GM23248 (cell line): ENCODE data around the gene FAF2. TPM values are rescaled to one million over a fixed set of nuclear protein-coding genes. Genes with fewer than 3 reads are reported as not detected.

Source experiments
- DNase-seq: peaks from one replicate; pipeline ENCODE4 v3.0.0-alpha.2; 2015
- H2AFZ ChIP-seq: fragments of 200-600 bp; sonication (generic); 2 replicates; pipeline ENCODE4 v1.6.1; 2016; ENCODE audit warnings: antibody characterized with exemption
- H3F3A ChIP-seq: fragments of 200-600 bp; sonication (generic); 2 replicates; pipeline ENCODE4 v1.6.1; 2016; ENCODE audit warnings: mild to moderate bottlenecking, antibody characterized with exemption, mixed run types; ENCODE audit not compliant: insufficient read depth
- H3K27ac ChIP-seq: fragments of 200-600 bp; sonication (generic); 2 replicates; pipeline ENCODE4 v1.5.1; 2016; ENCODE audit warnings: mild to moderate bottlenecking
- H3K27me3 ChIP-seq: fragments of 200-600 bp; sonication (generic); replicated peaks from 2 replicates; pipeline ENCODE4 v1.6.1; 2016; ENCODE audit warnings: mild to moderate bottlenecking; ENCODE audit not compliant: insufficient read depth
- H3K36me3 ChIP-seq: fragments of 200-600 bp; sonication (generic); 2 replicates; pipeline ENCODE4 v1.6.1; 2016; ENCODE audit warnings: low read depth, mild to moderate bottlenecking
- H3K4me1 ChIP-seq: fragments of 200-600 bp; sonication (generic); 2 replicates; pipeline ENCODE4 v1.6.1; 2016; ENCODE audit warnings: mild to moderate bottlenecking; ENCODE audit not compliant: insufficient read depth
- H3K4me2 ChIP-seq: fragments of 200-600 bp; sonication (generic); one replicate; pipeline ENCODE4 v1.6.1; 2016; ENCODE audit warnings: mild to moderate bottlenecking; ENCODE audit not compliant: unreplicated experiment
- H3K4me3 ChIP-seq: fragments of 200-600 bp; sonication (generic); 2 replicates; pipeline ENCODE4 v1.5.1; 2016; ENCODE audit warnings: mild to moderate bottlenecking
- H3K79me2 ChIP-seq: fragments of 200-600 bp; sonication (generic); 2 replicates; pipeline ENCODE4 v1.6.1; 2016; ENCODE audit warnings: mild to moderate bottlenecking; ENCODE audit not compliant: insufficient read depth
- H3K9ac ChIP-seq: fragments of 200-600 bp; sonication (generic); 2 replicates; pipeline ENCODE4 v1.6.1; 2016; ENCODE audit warnings: mild to moderate bottlenecking
- H3K9me2 ChIP-seq: fragments of 200-600 bp; sonication (generic); 2 replicates; pipeline ENCODE4 v1.6.1; 2016; ENCODE audit warnings: mixed run types, mild to moderate bottlenecking, moderate library complexity; ENCODE audit not compliant: insufficient read depth
- H3K9me3 ChIP-seq: fragments of 200-600 bp; sonication (generic); one replicate; pipeline ENCODE4 v1.6.1; 2017; ENCODE audit warnings: low read depth
- H4K20me1 ChIP-seq: fragments of 200-600 bp; sonication (generic); 2 replicates; pipeline ENCODE4 v1.6.0; 2016; ENCODE audit not compliant: insufficient read depth
- EZH2 ChIP-seq: fragments of 200-600 bp; sonication (generic); IDR thresholded peaks from 2 replicates; pipeline ENCODE4 v1.6.1; 2018; ENCODE audit warnings: antibody characterized with exemption, mild to moderate bottlenecking; ENCODE audit not compliant: insufficient read depth, poor library complexity, severe bottlenecking
- EZH2phosphoT487 ChIP-seq: fragments of 200-600 bp; sonication (generic); IDR thresholded peaks from 2 replicates; pipeline ENCODE4 v1.6.1; 2018; ENCODE audit warnings: antibody characterized with exemption, moderate library complexity, mild to moderate bottlenecking, low read depth; ENCODE audit not compliant: insufficient read depth
- WGBS, 2 experiments: methylation state at CpG; one replicate each; pipeline ENCODE4 v1.1.6; 2015 to 2017; ENCODE audit warnings: low lambda C conversion rate in 2 of 2, low coverage in 1 of 2; ENCODE audit errors: missing lambda C conversion rate in 2 of 2; 5-methylcytosine and 5-hydroxymethylcytosine counted together
- in situ Hi-C: fragments of 300-500 bp; cut with MboI; formaldehyde crosslinking; loops from 2 replicates; pipeline ENCODE4 v1.15.0; 2020
- polyA plus RNA-seq: library from polyadenylated mRNA; unstranded; fragments of >200 nt; fragmentation: Nextera tagmentation; extraction: Ambion mirVana; gene quantifications from 2 replicates; pipeline ENCODE4 v1.2.1, GENCODE V29; 2016
- total RNA-seq: library from RNA; depleted of rRNA; stranded (reverse); fragments of >200 nt; shearing (Covaris generic); gene quantifications from 2 replicates; pipeline ENCODE4 v1.2.3, GENCODE V29; 2014

The FAF2 gene
- total and polyA plus RNA-seq, 2 experiments from 2014 or later, result 45.0 to 45.4 TPM

- no peaks in the 10 kb centered on the region for H3K4me1 ChIP-seq
- H3K4me3 ChIP-seq, result no peak overlapping the region
- no peak overlapping the region for H3K4me2 ChIP-seq
- no peak for TF ChIP-seq EZH2phosphoT487
- no peak for TF ChIP-seq EZH2
- H3K27me3 ChIP-seq, result no peaks in the 10 kb centered on the region
- in situ Hi-C loops, result no loop called here
- no peaks in the 10 kb centered on the region for H3K9me3 ChIP-seq
- H3K27ac ChIP-seq, result no peak overlapping the region
- no peaks in the 10 kb centered on the region for H4K20me1 ChIP-seq
- H3K36me3 ChIP-seq, result no peaks in the 10 kb centered on the region
- no peak overlapping the region for H2AFZ ChIP-seq
- H3K79me2 ChIP-seq, result peaks cover 16% of the 10 kb centered on the region
- no peaks in the 10 kb centered on the region for H3K9me2 ChIP-seq
- DNase-seq, result no peak
- H3K9ac ChIP-seq, result no peak overlapping the region
- WGBS, 2 experiments, result 96 to 97% methylated on average over 18 to 26 of the region's 26 CpGs
- H3F3A ChIP-seq, result no peaks in the 10 kb centered on the region
Measured at GRCh38 chr5:176529116-176529740, 81.0 kb downstream of the FAF2 start.

- Histone ChIP-seq H3F3A (peaks cover 1% of the 10 kb centered on the region; the same call in 1 of the 2 replicates), H3K27ac (no peak overlapping the region), H3K4me2 (no peak overlapping the region), H4K20me1 (no peaks in the 10 kb centered on the region), H3K4me1 (no peaks in the 10 kb centered on the region), H3K9me2 (no peaks in the 10 kb centered on the region), H3K79me2 (peaks cover 21% of the 10 kb centered on the region), H2AFZ (no peak overlapping the region), H3K4me3 (no peak overlapping the region), H3K9ac (no peak overlapping the region), H3K27me3 (no peaks in the 10 kb centered on the region), H3K36me3 (no peaks in the 10 kb centered on the region), H3K9me3 (no peaks in the 10 kb centered on the region)
- DNase-seq, result no peak
- no peak for TF ChIP-seq EZH2
- TF ChIP-seq EZH2phosphoT487, result no peak
- 95% methylated on average over 11 of the region's 11 CpGs for WGBS, 2 experiments
- in situ Hi-C loops, result no loop called here
Measured at GRCh38 chr5:176529741-176530141, 81.6 kb downstream of the FAF2 start.

- Histone ChIP-seq H3F3A (peaks cover 3% of the 10 kb centered on the region; the same call in 1 of the 2 replicates), H3K79me2 (peaks cover 29% of the 10 kb centered on the region), H3K9me3 (no peaks in the 10 kb centered on the region), H2AFZ (no peak overlapping the region), H3K4me3 (no peak overlapping the region), H3K9ac (no peak overlapping the region), H3K27me3 (no peaks in the 10 kb centered on the region), H3K9me2 (no peaks in the 10 kb centered on the region), H3K4me2 (no peak overlapping the region), H3K27ac (no peak overlapping the region), H4K20me1 (no peaks in the 10 kb centered on the region), H3K4me1 (peaks cover 4% of the 10 kb centered on the region; the same call in 1 of the 2 replicates), H3K36me3 (no peaks in the 10 kb centered on the region)
- no peak for DNase-seq
- WGBS, 2 experiments, result 90 to 92% methylated on average over 25 to 28 of the region's 28 CpGs
- TF ChIP-seq EZH2phosphoT487 (no peak), EZH2 (no peak)
- in situ Hi-C loops, result no loop called here
Measured at GRCh38 chr5:176530393-176530982, 82.3 kb downstream of the FAF2 start.

GRCh38 chr5:176530983-176531901 lies 83.1 kb downstream of the FAF2 start:
- Histone ChIP-seq H3K9ac (no peak overlapping the region), H3K4me3 (no peak overlapping the region), H4K20me1 (no peaks in the 10 kb centered on the region), H3K9me3 (no peaks in the 10 kb centered on the region), H3K9me2 (no peaks in the 10 kb centered on the region), H3K79me2 (peaks cover 36% of the 10 kb centered on the region), H3K27me3 (no peaks in the 10 kb centered on the region), H3K36me3 (no peaks in the 10 kb centered on the region), H3F3A (peaks cover 3% of the 10 kb centered on the region; the same call in 1 of the 2 replicates), H3K4me2 (no peak overlapping the region), H3K4me1 (peaks cover 4% of the 10 kb centered on the region; the same call in 1 of the 2 replicates), H2AFZ (no peak overlapping the region), H3K27ac (no peak overlapping the region)
- 73 to 76% methylated on average over 22 to 24 of the region's 24 CpGs for WGBS, 2 experiments
- peak; percentile 46 for DNase-seq
- in situ Hi-C loops, result no loop called here
- TF ChIP-seq EZH2phosphoT487, result no peak
